Measurements from ENCODE around the gene RAB22A.
"Not testable (repeated sequence)": the region's sequence is repeated elsewhere in the genome, so short reads cannot be mapped to it uniquely, and the experiment has no call there.

The RAB22A gene

DNA sequence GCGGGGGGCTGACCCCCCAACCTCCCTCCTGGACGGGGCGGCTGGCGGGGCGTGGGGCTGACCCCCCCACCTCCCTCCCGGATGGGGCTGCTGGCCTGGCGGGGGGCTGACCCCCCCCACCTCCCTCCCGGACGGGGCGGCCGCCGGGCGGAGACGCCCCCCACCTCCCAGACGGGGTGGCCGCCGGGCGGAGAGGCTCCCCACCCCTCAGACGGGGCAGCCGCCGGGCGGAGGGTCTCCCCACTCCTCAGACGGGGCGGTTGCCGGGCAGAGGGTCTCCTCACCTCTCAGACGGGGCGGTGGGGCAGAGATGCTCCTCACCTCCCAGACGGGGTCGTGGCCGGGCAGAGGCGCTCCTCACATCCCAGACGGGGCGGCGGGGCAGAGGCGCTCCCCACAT is 104.7 kb downstream of the RAB22A start:
- DNase-seq (ENCODE audit: low read depth in 2 of 2), result not testable (repeated sequence)

DNA sequence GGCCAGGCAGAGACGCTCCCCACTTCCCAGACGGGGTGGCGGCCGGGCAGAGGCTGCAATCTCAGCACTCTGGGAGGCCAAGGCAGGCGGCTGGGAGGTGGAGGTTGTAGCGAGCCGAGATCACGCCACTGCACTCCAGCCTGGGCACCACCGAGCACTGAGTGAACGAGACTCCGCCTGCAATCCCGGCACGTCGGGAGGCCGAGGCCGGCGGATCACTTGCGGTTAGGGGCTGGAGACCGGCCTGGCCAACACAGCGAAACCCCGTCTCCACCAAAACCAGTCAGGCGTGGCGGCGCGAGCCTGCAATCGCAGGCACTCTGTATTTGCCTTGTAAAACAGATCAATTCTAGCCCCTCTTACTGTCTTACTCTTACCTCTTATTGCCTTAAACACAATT is 105.3 kb downstream of the RAB22A start:
- DNase-seq (ENCODE audit: low read depth in 2 of 2), result not testable (repeated sequence)

DNA sequence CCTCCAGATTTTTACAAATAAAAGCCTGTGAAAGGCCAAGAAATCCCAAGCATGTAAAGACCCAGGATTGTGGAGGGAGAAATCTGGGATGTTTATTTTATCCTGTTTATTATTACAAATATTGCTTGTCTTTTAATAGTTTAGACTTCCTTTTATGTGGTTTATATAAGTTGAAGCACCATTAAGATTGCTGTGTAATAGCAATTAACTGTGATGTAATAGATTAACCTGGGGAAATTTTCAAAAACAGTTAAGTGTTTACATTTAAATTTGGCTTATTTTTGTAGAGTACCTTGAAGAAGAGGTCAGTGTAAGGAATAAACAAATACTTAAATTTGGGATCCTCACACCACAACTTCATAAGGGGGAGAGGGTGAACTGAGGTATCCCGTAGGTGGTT is 106.5 kb downstream of the RAB22A start:
- DNase-seq (ENCODE audit: low read depth in 2 of 2), result no peak

DNA sequence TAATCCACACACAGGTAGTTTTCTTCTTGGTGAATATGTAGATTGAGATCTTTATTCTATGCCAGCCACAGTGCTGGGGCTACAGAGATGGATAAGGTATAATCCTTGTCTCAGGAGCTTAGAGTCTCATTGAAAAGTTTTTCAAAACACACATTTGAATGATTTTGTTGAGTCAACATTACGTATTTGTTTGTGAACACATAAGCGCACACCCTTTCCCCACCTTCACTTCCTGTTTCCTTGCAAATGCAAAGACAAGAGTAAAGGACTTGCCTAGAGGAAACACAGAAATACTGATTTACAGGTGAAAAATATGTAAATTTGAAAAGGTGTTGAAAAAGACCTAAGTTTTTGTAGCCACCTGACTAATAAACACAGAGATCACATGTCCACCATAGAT is 107.3 kb downstream of the RAB22A start:
- DNase-seq (ENCODE audit: low read depth in 2 of 2), result no peak
